ENCODE measurements around the gene NRF1.

NRF1 gene

DNA sequence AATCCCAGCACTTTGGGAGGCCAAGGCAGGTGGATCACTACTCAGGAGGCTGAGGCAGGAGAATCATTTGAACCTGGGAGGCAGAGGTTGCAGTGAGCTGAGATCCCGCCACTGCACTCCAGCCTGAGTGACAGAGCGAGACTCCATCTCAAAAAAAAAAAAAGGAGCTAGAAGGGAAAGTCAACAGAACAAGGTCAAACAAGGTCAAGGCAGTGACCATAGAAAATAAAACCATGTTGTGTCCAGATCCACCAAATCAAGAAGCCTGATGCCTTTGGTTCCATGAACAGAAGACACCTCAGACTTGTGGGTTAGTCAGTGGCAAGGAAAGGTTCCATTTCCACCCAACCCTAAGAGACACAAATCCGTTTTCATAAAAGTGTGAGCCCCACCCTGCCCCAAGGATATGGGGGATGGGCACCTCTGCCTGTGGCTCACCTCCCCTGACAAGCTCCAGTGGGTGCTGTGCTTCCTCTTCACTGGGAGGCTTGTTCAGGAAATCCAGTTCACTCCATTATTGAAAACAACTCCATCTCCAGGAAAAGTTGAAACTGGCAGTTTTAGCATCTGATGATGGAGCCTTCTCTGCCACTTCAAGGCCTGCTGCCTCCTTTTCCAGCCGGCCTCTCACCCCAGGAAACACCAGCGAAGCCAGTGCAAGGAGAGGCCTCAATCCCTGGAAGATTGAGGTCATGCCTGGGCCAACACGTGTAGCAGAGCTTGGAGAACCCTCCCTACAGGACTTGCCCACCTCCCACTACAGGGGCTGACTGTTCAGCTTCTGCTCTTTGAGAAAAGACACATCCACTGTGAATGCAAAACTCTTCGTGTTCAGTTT lies 152.9 kb downstream of the NRF1 start:
- no peak overlapping the region for H3K4me3 ChIP-seq (ENCODE audit: low read depth, low read length)
- TF ChIP-seq, protein P1, sequence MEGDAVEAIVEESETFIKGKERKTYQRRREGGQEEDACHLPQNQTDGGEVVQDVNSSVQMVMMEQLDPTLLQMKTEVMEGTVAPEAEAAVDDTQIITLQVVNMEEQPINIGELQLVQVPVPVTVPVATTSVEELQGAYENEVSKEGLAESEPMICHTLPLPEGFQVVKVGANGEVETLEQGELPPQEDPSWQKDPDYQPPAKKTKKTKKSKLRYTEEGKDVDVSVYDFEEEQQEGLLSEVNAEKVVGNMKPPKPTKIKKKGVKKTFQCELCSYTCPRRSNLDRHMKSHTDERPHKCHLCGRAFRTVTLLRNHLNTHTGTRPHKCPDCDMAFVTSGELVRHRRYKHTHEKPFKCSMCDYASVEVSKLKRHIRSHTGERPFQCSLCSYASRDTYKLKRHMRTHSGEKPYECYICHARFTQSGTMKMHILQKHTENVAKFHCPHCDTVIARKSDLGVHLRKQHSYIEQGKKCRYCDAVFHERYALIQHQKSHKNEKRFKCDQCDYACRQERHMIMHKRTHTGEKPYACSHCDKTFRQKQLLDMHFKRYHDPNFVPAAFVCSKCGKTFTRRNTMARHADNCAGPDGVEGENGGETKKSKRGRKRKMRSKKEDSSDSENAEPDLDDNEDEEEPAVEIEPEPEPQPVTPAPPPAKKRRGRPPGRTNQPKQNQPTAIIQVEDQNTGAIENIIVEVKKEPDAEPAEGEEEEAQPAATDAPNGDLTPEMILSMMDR (IDR thresholded peaks at IDR 0.05; ENCODE audit: low read depth, low read length, missing control alignments), result no peak
- no peak for DNase-seq (ENCODE audit: low read depth)

DNA sequence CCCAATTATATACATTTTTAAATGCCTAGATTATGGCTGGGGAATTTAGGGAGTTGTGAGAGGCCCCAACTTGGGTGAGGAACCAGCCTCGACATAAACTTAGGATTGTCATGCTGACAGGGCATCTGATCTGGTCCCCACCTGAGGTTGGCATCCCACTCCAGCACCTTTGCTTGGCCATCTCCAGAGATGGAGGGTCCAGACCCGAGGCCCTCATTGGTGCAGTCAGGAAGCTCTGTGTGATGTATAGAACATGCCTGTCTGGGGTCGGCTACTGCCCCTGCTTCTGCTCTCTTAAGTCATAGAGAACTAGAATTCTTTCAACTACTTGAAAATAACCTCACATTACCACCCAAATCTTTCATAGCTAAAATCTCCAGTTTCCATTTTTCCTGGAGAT lies 153.8 kb downstream of the NRF1 start:
- TF ChIP-seq, protein P1 (IDR thresholded peaks at IDR 0.05; ENCODE audit: low read depth, low read length, missing control alignments), result no peak
- DNase-seq (ENCODE audit: low read depth), result no peak
- H3K4me3 ChIP-seq (ENCODE audit: low read depth, low read length), result no peak overlapping the region

DNA sequence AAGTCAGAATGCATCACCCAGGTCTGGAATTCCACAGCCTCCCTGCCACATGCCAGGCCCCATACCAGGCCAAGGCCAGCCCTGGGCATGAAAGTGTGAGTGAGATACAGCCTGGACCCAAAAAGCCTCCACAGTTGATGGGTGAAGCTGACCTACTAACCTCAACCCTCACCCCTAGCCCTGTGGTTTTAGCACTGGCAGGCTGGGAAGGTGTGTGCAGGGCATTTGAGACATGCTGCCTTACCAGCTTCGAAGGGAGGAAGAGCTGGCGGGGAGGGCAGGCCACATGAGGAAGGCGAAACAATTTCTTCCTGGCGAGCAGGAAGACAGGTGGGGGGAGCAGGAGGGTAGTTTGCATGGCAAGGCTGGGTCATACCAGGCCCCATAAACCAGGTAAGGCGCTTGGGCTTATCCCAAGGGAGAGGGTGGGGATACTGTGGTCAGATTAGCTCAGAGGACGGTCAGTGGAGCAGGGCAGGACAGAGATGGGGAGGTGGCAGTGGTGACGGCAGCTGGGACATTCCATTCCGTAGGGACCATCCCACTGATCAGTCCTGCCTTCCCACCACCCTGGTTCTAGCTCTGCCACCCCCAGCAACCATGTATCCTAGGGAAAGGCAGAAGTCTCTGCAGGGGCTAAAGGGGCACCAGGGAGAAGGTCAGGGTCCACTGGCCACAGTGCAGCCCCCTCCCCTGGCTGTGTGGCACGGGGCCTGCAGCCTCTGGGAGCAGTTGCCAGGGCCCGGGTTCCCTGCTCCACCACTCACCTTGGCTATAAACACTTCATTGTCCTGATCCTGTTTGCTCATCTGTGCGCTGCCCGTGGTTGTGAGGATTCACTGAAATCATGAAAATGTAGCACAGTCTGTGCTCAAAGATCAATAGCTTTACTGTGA lies 155.8 kb downstream of the NRF1 start:
- TF ChIP-seq, protein P1 (IDR thresholded peaks at IDR 0.05; ENCODE audit: low read depth, low read length, missing control alignments), result no peak
- H3K4me3 ChIP-seq (ENCODE audit: low read depth, low read length), result no peak overlapping the region
- DNase-seq (ENCODE audit: low read depth), result no peak

DNA sequence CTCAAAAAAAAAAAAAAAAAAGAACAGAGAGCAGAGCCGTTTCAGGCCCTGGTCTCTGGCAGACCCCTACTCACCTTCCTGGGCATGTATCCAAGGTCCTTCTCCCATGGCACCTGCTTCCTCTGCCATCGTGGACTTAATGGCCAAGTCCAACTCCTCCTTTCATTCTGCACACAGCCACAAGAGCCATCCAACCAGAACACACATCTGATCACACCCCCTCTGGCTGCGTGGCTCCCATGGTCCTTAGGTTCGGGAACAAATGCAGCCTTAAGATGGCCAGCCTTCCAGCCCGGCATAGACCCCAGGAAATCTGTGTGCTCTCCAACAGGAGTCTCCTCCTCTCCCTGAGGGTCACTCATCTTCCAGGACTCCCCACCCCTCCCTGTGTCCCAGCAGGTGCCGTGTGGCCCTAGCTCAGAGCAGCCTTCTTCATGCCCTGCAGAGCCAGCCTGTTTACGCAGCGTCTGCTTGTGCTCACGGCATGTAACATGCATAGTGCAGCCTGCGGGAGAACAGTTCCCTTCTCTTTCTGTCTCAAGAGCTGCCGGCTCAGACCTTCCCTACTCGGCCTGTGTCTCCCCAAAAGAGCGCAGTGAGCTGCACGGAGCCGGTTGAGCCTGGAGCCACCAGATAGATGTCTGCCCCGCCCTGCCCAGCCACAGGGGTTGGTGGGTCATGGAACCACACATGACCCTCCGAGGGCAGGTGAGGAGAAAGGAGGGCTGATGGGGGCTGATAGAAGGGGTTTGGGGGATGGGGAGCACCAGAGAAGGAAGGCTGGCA lies 157.3 kb downstream of the NRF1 start:
- DNase-seq (ENCODE audit: low read depth), result no peak
- no peak overlapping the region for H3K4me3 ChIP-seq (ENCODE audit: low read depth, low read length)
- TF ChIP-seq, protein P1 (IDR thresholded peaks at IDR 0.05; ENCODE audit: low read depth, low read length, missing control alignments), result no peak

DNA sequence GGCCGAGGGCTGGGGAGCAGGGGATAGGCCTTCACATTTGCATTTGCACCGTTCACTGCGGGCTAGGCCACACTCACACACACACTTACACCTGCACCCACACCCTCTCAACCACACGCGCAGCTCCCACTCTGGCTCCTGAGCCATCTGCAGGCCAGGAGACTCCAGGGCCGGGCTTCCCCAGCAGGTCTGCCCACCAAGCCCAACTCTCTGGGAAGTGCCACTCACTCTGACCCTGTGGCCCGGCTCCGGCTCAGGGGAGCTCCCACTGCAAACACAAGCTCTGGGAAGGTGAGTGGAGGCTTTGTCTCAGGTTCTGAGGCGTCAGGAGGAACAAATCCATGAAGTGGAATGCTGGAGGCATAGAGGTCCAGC lies 157.9 kb downstream of the NRF1 start:
- DNase-seq (ENCODE audit: low read depth), result no peak
- TF ChIP-seq, protein P1 (IDR thresholded peaks at IDR 0.05; ENCODE audit: low read depth, low read length, missing control alignments), result no peak
- no peak overlapping the region for H3K4me3 ChIP-seq (ENCODE audit: low read depth, low read length)

DNA sequence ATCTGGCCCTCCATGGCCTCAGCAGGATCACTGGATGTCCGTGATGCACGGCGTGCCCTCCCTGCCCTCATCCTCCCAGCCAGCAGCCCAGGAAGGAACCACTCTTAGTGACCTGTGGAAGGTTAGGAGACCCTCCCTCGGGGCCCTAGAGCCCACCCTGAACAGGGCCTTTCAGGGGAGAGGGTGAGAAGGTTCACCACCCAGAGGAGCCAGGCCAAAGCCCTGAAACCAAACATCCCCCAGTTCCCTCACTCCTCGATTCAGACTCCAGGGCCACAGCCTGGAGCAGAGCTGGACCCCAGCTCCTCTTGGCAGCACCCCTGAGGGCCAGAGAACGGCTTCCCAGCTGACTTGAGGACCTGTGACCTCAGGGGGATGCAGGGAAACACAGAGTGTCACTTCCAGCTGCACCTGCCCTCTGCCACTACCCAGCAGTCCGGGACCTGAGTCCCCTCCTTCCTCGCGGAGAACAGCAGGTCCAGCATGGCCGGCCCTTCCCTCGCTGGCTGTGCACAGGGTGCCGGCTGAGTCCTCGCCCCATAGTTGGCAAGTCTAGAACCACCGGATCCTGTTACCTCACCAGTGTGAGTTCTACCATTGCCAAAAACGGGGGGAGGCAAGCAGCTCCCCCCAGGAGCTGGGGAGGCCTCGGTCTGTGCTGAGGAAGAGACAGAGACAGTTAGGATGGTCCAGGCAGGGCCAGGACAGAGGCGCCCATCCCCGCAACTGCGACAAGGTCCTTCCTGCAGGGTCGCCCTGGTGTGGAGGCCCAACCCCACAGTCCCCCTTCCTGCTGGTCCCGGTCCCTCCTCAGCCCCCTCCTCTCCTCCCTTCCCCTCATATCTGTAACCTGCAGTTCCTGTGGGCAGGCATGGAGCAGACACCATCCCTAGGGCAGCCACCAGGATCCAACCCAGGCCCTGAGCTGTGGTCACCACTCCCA lies 158.6 kb downstream of the NRF1 start:
- TF ChIP-seq, protein P1 (IDR thresholded peaks at IDR 0.05; ENCODE audit: low read depth, low read length, missing control alignments), result no peak
- H3K4me3 ChIP-seq (ENCODE audit: low read depth, low read length), result no peak overlapping the region
- no peak for DNase-seq (ENCODE audit: low read depth)

Measured in GM12864 (cell line).